LNCAP (cell line): ENCODE data around the gene RER1.

ENCODE experiments used
- TF ChIP-seq, protein P1 (sequence below): fragments of 450-650 bp; IDR thresholded peaks from 2 replicates; pipeline ENCODE4 v1.5.1; 2017; ENCODE audit warnings: mild to moderate bottlenecking

The RER1 gene

DNA sequence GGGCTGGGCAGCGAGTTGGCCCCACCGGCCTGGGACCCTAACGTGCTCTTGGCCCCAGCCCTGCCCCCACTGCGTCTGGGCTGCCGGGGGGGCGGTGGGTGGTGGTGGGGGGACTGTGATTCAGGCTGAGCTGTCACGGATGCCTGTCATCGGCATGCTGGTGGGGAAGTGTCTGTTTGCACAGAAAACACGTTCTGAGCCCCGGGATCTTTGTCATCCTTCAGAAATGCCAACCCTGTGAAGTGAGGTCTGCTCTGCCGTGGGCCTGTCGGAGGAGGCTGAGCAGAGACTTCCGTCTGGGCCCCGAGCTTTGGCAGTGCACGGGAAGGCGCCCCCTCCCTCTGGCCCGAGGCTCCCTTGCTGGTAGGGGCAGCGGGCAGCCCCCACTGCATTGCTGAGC is 60.1 kb downstream of the RER1 start:
- TF ChIP-seq, protein P1, sequence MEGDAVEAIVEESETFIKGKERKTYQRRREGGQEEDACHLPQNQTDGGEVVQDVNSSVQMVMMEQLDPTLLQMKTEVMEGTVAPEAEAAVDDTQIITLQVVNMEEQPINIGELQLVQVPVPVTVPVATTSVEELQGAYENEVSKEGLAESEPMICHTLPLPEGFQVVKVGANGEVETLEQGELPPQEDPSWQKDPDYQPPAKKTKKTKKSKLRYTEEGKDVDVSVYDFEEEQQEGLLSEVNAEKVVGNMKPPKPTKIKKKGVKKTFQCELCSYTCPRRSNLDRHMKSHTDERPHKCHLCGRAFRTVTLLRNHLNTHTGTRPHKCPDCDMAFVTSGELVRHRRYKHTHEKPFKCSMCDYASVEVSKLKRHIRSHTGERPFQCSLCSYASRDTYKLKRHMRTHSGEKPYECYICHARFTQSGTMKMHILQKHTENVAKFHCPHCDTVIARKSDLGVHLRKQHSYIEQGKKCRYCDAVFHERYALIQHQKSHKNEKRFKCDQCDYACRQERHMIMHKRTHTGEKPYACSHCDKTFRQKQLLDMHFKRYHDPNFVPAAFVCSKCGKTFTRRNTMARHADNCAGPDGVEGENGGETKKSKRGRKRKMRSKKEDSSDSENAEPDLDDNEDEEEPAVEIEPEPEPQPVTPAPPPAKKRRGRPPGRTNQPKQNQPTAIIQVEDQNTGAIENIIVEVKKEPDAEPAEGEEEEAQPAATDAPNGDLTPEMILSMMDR: no peak

DNA sequence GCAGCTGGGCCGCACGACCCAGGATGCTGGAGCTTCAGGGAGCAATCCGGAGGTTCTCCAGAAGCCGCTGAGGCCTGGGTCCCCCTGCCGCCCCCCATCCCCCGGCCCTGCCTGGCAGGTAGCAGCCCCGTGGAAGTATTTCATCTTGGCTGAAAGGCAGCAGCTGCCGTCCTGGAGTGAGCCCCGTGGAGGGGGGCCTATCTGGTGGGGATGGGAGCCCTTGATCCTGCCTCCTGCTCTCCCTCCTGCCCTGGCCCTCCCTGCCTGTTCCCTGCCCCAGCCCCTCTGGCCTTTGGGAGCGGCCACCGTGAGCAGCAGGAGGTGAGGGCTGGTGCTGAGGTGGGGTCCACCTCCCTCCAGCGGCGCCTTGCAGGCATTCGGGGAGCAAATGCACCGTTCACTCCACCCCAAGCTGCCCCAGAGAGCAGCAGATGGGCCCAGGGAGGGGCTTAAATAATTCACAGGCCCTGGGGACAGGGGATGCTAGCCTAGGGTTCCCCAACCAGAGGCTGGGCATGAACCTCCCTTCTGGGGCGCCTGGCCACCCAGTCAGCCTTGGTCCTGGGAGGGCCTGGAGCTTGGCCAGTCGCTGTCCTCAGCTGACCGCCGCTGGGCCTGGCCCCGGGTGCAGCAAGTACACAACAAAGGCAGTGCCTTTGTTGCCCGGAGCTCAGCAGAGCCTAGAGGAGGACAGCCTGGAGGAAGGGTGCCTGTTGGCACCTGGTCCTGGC is 60.7 kb downstream of the RER1 start:
- TF ChIP-seq, protein P1: no peak

DNA sequence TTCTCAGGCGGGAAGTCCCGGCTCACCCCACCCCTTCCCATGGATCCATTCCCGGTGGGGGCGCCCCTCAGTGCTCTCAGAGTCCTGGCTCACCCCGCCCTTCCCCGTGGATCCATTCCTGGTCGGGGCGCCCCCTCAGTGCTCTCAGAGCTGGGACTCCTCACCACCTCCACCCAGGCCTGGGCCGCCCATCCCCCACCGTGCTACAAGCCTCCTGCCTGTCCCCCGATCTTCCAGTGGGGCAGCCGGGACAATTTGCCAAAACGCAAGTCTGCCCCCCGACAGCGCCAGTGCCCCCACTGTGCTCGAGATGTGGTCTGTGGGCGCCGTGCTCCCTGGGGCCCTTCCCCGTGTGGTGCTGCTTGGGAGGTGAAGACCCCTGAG is 61.3 kb downstream of the RER1 start:
- TF ChIP-seq, protein P1: no peak

DNA sequence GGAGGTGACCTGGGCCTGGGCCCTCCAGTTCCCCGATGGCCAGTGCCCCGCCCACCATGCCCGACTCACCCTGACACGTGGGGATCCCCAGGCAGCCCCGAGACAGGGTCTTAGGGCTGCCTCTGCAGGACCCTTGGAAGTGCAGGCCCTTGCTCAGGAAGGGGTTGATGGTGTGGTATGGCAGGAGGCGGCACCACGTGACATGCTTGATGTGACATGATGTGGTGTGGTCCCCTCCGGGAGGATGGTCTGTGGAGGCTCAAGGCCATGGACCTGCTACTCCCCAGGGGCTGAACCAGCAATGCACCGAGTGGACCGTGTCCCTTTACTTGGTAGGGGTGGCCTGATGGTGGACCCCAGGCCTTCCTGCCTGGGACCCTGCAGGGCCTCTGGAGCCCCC is 62.6 kb downstream of the RER1 start:
- TF ChIP-seq, protein P1: no peak
